DMS 273 treated with DMSO at 0.1 percent for 48 hours (cell line): ENCODE measurements around the gene BLM.
"Not testable (repeated sequence)": the region's sequence is repeated elsewhere in the genome, so short reads cannot be mapped to it uniquely, and the experiment has no call there.

ENCODE experiments used
- DNase-seq: peaks from one replicate; lab custom pipeline; 2025; lab: John Stamatoyannopoulos, UW

BLM gene

GRCh38 chr15:90716976-90717821 lies at the start of gene BLM:
TSS of gene BLM (plus strand) at chr15:90717346. CDS start at chr15:90747393, 30,047 bp downstream.
- DNase-seq, result peak; percentile 85

DNA sequence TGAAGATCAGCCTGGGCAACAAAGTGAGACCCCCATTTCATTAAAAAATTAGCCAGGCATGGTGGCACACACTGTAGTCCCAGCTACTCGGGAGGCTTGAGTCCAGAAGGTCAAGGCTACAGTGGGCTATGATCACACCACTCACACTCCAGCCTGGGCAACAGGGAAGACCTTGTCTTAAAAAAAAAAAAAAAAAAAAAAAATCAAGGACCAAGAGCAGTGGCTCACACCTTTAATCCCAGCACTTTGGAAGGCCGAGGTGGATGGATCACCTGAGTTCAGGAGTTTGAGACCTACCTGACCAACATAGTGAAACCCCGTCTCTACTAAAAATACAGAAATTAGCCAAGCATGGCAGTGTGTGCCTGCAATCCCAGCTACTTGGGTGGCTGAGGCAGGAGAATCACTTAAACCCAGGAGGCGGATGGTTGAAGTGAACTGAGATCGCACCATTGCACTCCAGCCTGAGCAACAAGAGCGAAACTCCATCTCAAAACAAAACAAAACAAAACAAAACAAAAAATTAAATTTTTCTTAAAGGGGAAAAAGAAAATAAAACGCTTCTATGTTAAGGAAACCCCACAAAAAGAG lies 49.3 kb upstream of the BLM start:
- DNase-seq, result not testable (repeated sequence)

DNA sequence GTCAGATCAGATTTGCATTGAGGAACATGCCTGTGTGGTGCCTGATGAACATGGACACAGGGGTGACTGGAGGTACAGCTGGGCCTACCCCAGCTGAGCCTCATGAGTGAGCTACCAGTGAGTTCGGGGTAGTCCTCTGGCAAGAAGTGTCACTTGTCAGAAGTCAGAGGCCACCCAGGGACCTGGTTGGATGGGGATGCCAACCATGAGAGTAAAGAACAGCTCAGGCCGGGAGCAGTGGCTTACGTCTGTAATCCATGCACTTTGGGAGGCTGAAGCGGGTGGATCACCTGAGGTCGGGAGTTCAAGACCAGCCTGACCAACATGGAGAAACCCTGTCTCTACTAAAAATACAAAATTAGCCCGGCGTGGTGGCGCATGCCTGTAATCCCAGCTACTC lies 46.5 kb upstream of the BLM start:
- DNase-seq, result not testable (repeated sequence)

GRCh38 chr15:90671216-90671615 lies 45.9 kb upstream of the BLM start:
- no peak for DNase-seq

DNA sequence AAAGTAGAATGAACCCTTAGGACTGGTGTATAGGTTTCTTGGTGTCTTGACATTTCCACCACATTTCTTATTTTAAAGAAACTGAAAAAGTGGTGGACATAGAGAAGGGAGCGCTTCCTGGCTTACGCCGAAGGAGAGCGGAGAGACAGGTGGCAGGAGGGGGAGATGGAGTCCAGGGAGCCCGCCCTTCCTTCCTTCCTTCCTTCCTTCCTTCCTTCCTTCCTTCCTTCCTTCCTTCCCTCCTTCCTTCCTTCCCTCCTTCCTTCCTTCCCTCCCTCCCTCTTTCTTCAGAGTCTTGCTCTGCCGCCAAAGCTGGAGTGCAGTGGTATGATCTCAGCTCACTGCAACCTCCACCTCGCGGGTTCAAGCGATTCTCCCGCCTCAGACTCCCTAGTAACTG lies 43.8 kb upstream of the BLM start:
- DNase-seq, result not testable (repeated sequence)

- DNase-seq, result no peak
Observed at GRCh38 chr15:90674476-90674875, 42.7 kb upstream of the BLM start.

DNA sequence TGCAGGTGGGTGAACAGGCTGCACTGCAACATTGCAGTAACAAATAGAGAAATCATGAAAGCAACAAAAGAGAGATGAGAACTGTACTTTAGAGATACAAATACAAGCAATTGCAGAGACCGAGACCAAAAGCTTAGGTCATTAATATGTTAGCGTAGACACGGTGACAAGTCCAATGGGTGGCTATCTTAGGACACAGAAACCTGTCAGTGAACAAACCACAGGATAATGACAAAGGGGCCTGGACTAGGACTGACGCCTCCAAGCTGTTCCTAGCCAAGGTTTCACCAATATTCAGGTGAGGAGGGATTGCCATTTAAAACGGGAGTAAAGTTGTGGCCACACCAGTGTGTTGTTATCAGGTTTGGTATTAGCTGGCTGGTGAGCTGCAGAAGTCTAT lies 41.7 kb upstream of the BLM start:
- no peak for DNase-seq

DNA sequence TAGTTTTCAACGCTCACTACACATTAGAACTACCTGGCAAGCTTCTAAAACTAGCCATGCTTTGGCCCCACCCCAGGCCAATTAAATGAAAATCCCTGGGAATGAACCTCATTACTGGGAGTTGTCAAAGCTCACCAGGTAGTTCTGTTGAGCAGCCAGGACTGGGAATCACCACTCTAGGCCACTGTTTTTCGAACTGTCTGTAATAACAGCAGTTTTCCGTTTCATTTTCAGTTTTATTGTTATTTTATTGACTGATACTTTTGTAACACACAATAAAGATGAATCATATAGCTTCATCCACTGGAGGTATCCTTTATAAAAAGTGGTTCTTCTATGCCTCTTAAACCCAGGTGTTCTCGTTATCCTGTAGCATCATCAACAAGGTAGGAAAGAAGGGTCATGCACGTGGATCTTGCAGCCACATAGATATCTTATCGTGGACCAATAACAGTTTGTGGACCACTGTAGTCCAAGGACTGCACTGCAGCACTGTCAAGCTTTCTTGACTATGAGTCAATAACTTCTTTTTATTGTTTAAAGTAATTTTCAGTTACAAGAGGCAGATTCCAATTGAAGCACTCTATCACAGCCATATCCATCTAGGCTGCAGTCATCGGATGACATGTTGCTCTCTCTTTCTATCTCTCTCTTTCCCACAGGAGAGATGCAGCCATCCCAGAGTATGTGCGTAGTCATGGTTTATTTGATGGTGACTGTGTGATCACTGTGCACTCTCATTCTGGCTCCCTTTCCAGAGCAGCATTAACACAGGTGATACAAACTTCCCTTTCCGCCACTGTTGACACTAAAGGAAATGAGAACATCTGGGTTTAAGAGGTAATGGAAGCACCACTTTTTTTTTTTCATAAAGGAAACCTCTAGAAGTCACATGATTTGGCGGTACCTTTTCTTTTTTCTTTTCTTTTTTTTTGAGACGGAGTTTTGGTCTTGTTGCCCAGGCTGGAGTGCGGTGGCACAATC lies 39.0 kb upstream of the BLM start:
- DNase-seq, result no peak

- DNase-seq, result no peak
Observed at GRCh38 chr15:90679959-90680358, 37.2 kb upstream of the BLM start.

GRCh38 chr15:90680371-90680935 lies 36.7 kb upstream of the BLM start:
- DNase-seq, result no peak

DNA sequence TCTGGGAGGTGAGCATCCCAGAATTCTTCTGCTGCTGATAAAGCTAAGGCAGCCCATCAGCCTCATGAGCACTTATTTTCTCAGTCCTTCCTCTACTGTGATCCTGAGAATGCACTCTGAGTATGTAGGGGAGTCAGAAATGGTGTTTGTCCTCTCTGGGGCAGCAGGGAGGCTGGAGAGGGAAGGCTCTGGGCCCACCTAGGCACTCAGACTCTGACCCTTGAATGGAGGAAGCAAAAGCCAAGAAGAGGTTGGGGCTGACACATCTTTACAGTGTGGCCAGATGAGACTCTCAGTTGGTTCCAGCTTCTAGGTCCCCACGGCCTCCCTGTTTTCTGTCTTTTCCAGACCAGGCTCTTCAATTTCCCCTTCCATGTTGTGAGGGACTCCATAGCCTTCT lies 36.1 kb upstream of the BLM start:
- DNase-seq, result no peak

GRCh38 chr15:90681480-90681879 lies 35.7 kb upstream of the BLM start:
- no peak for DNase-seq

DNA sequence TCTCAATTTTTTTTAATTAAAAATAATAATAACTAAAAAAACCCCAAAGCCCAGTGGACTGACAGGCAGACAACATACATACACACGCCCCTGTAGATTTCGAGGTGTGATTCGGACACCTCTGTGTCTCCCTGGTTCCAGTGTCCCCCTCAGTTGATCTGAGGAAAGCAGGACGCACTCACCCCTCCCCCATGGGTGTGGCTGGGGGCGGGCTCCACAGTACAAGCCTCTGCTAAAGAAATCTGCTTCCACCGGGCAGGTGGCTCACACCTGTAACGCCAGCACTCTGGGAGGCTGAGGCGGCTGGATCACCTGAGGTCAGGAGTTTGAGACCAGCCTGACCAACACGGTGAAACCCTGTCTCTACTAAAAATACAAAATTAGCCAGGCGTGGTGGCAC lies 33.8 kb upstream of the BLM start:
- DNase-seq, result no peak

DNA sequence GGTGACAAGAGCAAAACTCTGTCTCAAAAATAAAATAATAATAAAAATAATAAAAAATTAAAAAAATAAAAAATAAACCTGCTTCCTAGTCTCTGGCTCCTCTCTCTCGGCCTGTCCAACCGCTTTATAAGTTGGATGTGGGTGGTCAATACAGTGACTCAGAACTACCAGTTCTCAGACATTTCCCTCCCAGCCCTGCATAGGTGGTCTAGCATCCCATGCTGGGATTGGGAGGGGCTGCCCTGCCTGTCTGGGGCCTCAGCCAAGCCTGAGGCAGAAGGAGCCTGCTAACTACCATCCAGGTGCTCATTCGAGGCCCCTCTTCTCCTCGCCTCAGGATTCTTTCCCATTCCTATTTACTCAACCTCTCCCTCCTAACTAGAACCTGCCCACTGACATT lies 33.3 kb upstream of the BLM start:
- no peak for DNase-seq

DNA sequence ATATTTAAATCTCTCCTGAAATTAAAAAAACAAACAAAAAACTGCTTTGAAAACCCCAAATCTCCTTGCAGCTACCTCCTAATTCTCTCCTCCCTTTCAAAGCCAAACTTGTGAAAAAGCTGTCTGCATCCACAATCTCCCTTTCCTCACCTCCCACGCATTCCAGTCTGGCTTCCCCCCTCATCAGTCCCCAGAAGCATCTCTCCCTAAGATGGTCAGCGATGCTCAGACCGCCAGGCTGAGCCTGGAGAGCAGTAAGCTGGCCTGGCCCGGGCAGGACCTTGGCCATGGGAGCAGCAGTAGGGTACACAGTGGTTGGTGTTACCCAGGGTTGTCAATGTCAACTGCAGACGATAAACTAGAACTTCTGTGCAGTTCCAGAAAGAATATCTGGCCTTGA lies 32.9 kb upstream of the BLM start:
- no peak for DNase-seq

GRCh38 chr15:90685591-90686434 lies 31.3 kb upstream of the BLM start:
- no peak for DNase-seq

- no peak for DNase-seq
Observed at GRCh38 chr15:90686435-90687218, 30.5 kb upstream of the BLM start.

DNA sequence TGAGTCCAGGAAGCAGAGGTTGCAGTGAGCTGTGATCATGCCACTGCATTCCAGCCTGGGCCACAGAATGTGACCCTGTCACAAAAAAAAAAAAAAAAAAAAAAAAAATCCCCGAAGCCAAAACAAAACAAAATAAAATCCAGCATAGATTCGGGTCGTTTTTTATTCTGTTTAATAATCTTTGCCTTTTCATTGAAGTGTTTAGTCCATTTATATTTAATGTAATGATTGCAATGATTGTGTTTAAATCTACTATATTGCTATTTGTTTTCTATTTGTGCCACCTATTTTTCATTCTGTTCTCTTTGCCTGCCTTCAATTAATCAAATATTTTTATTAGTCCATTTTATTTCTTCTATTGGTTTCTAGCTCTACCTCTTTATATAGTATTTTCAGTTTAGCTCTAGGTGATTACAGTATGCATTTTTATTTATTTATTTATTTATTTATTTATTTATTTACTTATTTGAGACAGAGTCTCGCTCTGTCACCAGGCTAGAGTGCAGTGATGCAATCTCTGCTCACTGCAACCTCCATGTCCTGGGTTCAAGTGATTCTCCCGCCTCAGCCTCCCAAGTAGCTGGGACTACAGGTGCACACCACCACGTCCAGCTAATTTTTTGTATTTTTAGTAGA lies 27.7 kb upstream of the BLM start:
- DNase-seq, result not testable (repeated sequence)

GRCh38 chr15:90690585-90690984 lies 26.6 kb upstream of the BLM start:
- no peak for DNase-seq

DNA sequence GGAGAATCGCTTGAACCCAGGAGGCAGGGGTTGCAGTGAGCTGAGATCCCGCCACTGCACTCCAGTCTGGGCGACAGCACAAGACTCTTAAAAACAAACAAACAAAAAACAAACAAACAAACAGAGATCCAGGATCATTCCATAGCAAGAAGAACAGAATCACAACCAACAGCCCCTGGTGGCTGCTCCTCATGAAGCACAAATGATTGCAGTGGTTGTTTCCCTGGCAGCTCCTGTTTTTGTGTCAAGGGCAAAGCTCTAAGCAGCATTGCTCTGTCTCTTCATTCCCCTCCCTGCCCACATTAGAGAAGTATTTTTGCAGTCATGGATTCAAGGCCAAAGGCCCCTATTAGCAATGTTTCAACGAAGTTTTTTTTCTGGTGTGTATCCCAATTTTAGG lies 25.8 kb upstream of the BLM start:
- DNase-seq, result no peak
